Pancreas (tissue), 10 donors: ENCODE results near the gene TAOK3. TPM values are rescaled to one million over a fixed set of nuclear protein-coding genes. Genes with fewer than 3 reads are reported as not detected.

Experiments
- ATAC-seq, 4 donors: fragments of 200-7000 bp; cut with Tn5 transposase; one replicate each; pipeline versions ENCODE4 v1.8.0 to v1.9.1; 2020; ENCODE audit warnings: mild to moderate bottlenecking in 4 of 4, moderate library complexity in 4 of 4
- DNase-seq, 6 donors: peaks; one replicate each; pipeline ENCODE4 v3.0.0-alpha.2; 2020
- FAIRE-seq: peaks from 2 replicates; lab custom pipeline; 2012; peaks lifted over from hg19 to GRCh38; lab: Jason Lieb, UNC
- H3K27ac ChIP-seq, 4 donors: fragments of 200-600 bp; sonication (generic); 1 replicate in 3 of 4; 2 replicates in 1 of 4; pipeline versions ENCODE4 v1.5.0 to v1.8.0; 2020
- H3K27me3 ChIP-seq, 4 donors: fragments of 200-600 bp; one replicate each; pipeline ENCODE4 v1.8.0; 2021
- H3K36me3 ChIP-seq, 3 donors: fragments of 200-600 bp; sonication (generic) in 1 of 3; one replicate each; pipeline versions ENCODE4 v1.5.0 to v1.8.0; 2020 to 2021
- H3K4me1 ChIP-seq, 3 donors: fragments of 200-600 bp; one replicate each; pipeline ENCODE4 v1.8.0; 2021
- H3K4me3 ChIP-seq, 4 donors: fragments of 200-600 bp; sonication (generic) in 2 of 4; one replicate each; pipeline versions ENCODE4 v1.5.0 to v1.8.0; 2020 to 2021
- H3K9me3 ChIP-seq, 4 donors: fragments of 200-600 bp; one replicate each; pipeline ENCODE4 v1.8.0; 2021
- CTCF ChIP-seq, 4 donors: fragments of 200-600 bp; sonication (generic) in 3 of 4; IDR thresholded peaks; one replicate each; pipeline versions ENCODE4 v1.5.0 to v1.8.0; 2021; ENCODE audit warnings: antibody characterized with exemption in 4 of 4
- WGBS, 2 donors: extraction: QIAGEN DNeasy Blood & Tissue Kit; methylation state at CpG; one replicate each; pipeline ENCODE4 v1.1.7; 2013; 5-methylcytosine and 5-hydroxymethylcytosine counted together
- intact Hi-C, 3 donors: fragments of 100-400 bp; cut with DNase I; formaldehyde crosslinking; loops; one replicate each; pipeline versions ENCODE4 v1.11.1 to v1.14.2; 2022
- polyA plus RNA-seq, 2 donors: library from polyadenylated mRNA; stranded (reverse); fragments of 200-250 nt; gene quantifications; one replicate each; pipeline ENCODE4 v1.2.3, GENCODE V29; 2013
- total RNA-seq, 6 donors: library from RNA; stranded (reverse); fragmentation: NEBNext Ultra II Directional in 4 of 6; extraction: Animal tissue kit (Norgen Biotek cat#: 25700) in 4 of 6; gene quantifications; one replicate each; pipeline versions ENCODE4 v1.2.1 to v1.2.4, GENCODE V29; 2021 to 2023
- donor health status: healthy with polysubstance abuse.
- donor health status: DM: no; HTN: no; CAD: no; lungs with moderate emphysema.
- donor health status: DM: no; HTN: no; CAD: no.
- donor health status: control.
- donor health status: control.
- donor health status: Bipolar disorder and iron deficiency.
- donor health status: DM: yes; HTN: yes; CAD: no.
- donor health status: DM: no; HTN: no; CAD: no.
- donor health status: DM: no; HTN: no; CAD: no.
- donor health status: DM: yes; HTN: yes; CAD: no.

Gene TAOK3
- total and polyA plus RNA-seq, 8 donors, result 7.9 to 21.0 (median 11.4) TPM

GRCh38 chr12:118220702-118221101 is 152.0 kb downstream of the TAOK3 start:
- Histone ChIP-seq H3K4me3 (no peak overlapping the region), H3K9me3 (no peaks in the 10 kb centered on the region), H3K4me1 (no peaks in the 10 kb centered on the region), H3K36me3 (no peaks in the 10 kb centered on the region), H3K27ac (no peak overlapping the region), H3K27me3 (no peaks in the 10 kb centered on the region)
- no peak for TF ChIP-seq CTCF (IDR thresholded peaks at IDR 0.05)
- FAIRE-seq (no peak), ATAC-seq (no peak), DNase-seq (no peak)
- intact Hi-C loops, result no loop called here

GRCh38 chr12:118219772-118220171 is 152.9 kb downstream of the TAOK3 start:
- no peak for TF ChIP-seq CTCF (IDR thresholded peaks at IDR 0.05)
- no peak for DNase-seq
- intact Hi-C loops, result no loop called here
- no peaks in the 10 kb centered on the region for H3K36me3 ChIP-seq
- no peak for FAIRE-seq
- ATAC-seq, result no peak
- no peaks in the 10 kb centered on the region for H3K27me3 ChIP-seq
- no peaks in the 10 kb centered on the region for H3K9me3 ChIP-seq
- WGBS, 2 donors, result 95 to 96% methylated on average over 7 of the region's 7 CpGs
- no peaks in the 10 kb centered on the region for H3K4me1 ChIP-seq
- no peak overlapping the region for H3K4me3 ChIP-seq
- no peak overlapping the region for H3K27ac ChIP-seq

GRCh38 chr12:118219106-118219505 is 153.6 kb downstream of the TAOK3 start:
- no peak overlapping the region for H3K4me3 ChIP-seq
- TF ChIP-seq CTCF (IDR thresholded peaks at IDR 0.05), result no peak
- H3K27me3 ChIP-seq, result no peaks in the 10 kb centered on the region
- 91 to 97% methylated on average over 5 of the region's 5 CpGs for WGBS, 2 donors
- intact Hi-C loops, result no loop called here
- H3K36me3 ChIP-seq, result no peaks in the 10 kb centered on the region
- H3K4me1 ChIP-seq, result no peaks in the 10 kb centered on the region
- H3K9me3 ChIP-seq, result no peaks in the 10 kb centered on the region
- FAIRE-seq (no peak), ATAC-seq (no peak), DNase-seq (no peak)
- H3K27ac ChIP-seq, result no peak overlapping the region

- FAIRE-seq (no peak), DNase-seq (no peak), ATAC-seq (no peak)
- no peak overlapping the region for H3K27ac ChIP-seq
- H3K36me3 ChIP-seq, result no peaks in the 10 kb centered on the region
- no peaks in the 10 kb centered on the region for H3K9me3 ChIP-seq
- WGBS, 2 donors, result 87 to 89% methylated on average over 1 of the region's 1 CpG
- H3K4me1 ChIP-seq, result no peaks in the 10 kb centered on the region
- TF ChIP-seq CTCF (IDR thresholded peaks at IDR 0.05), result no peak
- H3K27me3 ChIP-seq, result no peaks in the 10 kb centered on the region
- intact Hi-C loops, result no loop called here
- no peak overlapping the region for H3K4me3 ChIP-seq
These were observed 159.3 kb downstream of the TAOK3 start for GRCh38 chr12:118213452-118213851.

GRCh38 chr12:118212606-118213005 is 160.1 kb downstream of the TAOK3 start:
- no peak for ATAC-seq
- WGBS, 2 donors, result 77 to 82% methylated on average over 2 of the region's 2 CpGs
- no peak for FAIRE-seq
- H3K4me1 ChIP-seq, result no peaks in the 10 kb centered on the region
- no peaks in the 10 kb centered on the region for H3K27me3 ChIP-seq
- H3K4me3 ChIP-seq, result no peak overlapping the region
- intact Hi-C loops, result no loop called here
- no peaks in the 10 kb centered on the region for H3K36me3 ChIP-seq
- no peak for DNase-seq
- no peak for TF ChIP-seq CTCF (IDR thresholded peaks at IDR 0.05)
- no peak overlapping the region for H3K27ac ChIP-seq
- no peaks in the 10 kb centered on the region for H3K9me3 ChIP-seq
